Heart right ventricle (tissue), 16 donors: ENCODE measurements around the gene SH3RF3. TPM values are rescaled to one million over a fixed set of nuclear protein-coding genes. Genes with fewer than 3 reads are reported as not detected.
A peak's percentile ranks its signal among the peaks of the same experiment; 100 is the strongest.

Experiments
- ATAC-seq, 8 donors: fragments of 200-7000 bp; cut with Tn5 transposase; one replicate each; pipeline ENCODE4 v1.9.1; 2020; ENCODE audit warnings: mild to moderate bottlenecking in 8 of 8, moderate library complexity in 8 of 8, moderate number of reproducible peaks in 1 of 8
- DNase-seq, 2 donors: peaks; one replicate each; pipeline ENCODE4 v3.0.0-alpha.2; 2020
- H3K27ac ChIP-seq, 10 donors: fragments of 200-600 bp; sonication (generic) in 2 of 10; one replicate each; pipeline versions ENCODE4 v1.5.0 to v1.8.0; 2020 to 2022; ENCODE audit warnings: mild to moderate bottlenecking in 3 of 10
- H3K27me3 ChIP-seq, 7 donors: fragments of 200-600 bp; one replicate each; pipeline ENCODE4 v1.8.0; 2021 to 2022; ENCODE audit warnings: mild to moderate bottlenecking in 2 of 7
- H3K36me3 ChIP-seq, 9 donors: fragments of 200-600 bp; sonication (generic) in 1 of 9; one replicate each; pipeline versions ENCODE4 v1.5.0 to v1.8.0; 2020 to 2022; ENCODE audit warnings: mild to moderate bottlenecking in 2 of 9
- H3K4me1 ChIP-seq, 9 donors: fragments of 200-600 bp; sonication (generic) in 1 of 9; one replicate each; pipeline versions ENCODE4 v1.5.0 to v1.8.0; 2020 to 2022; ENCODE audit warnings: mild to moderate bottlenecking in 4 of 9
- H3K4me3 ChIP-seq, 10 donors: fragments of 200-600 bp; sonication (generic) in 2 of 10; one replicate each; pipeline versions ENCODE4 v1.5.0 to v1.8.0; 2020 to 2022; ENCODE audit warnings: mild to moderate bottlenecking in 7 of 10, moderate library complexity in 2 of 10
- H3K9me3 ChIP-seq, 11 donors: fragments of 200-600 bp in 10 of 11; sonication (generic) in 2 of 11; one replicate each; pipeline versions ENCODE4 v1.5.0 to v1.8.0; 2013 to 2022; ENCODE audit warnings: mild to moderate bottlenecking in 2 of 11, control low read depth in 1 of 11, moderate library complexity in 1 of 11
- CTCF ChIP-seq, 9 donors: fragments of 200-600 bp; sonication (generic) in 2 of 9; IDR thresholded peaks; one replicate each; pipeline versions ENCODE4 v1.5.0 to v1.8.0; 2021 to 2022; ENCODE audit warnings: antibody characterized with exemption in 9 of 9, mild to moderate bottlenecking in 5 of 9, moderate library complexity in 1 of 9
- WGBS, 2 donors: extraction: QIAGEN DNeasy Blood & Tissue Kit; methylation state at CpG; one replicate each; pipeline ENCODE4 v1.1.7; 2013; ENCODE audit warnings: inconsistent platforms in 1 of 2; 5-methylcytosine and 5-hydroxymethylcytosine counted together
- intact Hi-C, 10 donors: fragments of 100-400 bp; cut with DNase I; formaldehyde crosslinking; loops; one replicate each; pipeline versions ENCODE4 v1.11.1 to v1.14.2; 2022
- polyA plus RNA-seq, 2 donors: library from polyadenylated mRNA; stranded (reverse); fragments of 200-250 nt; gene quantifications; one replicate each; pipeline ENCODE4 v1.2.3, GENCODE V29; 2013
- total RNA-seq, 10 donors: library from RNA; stranded (reverse); fragmentation: NEBNext Ultra II Directional in 3 of 10; extraction: Animal tissue kit (Norgen Biotek cat#: 25700) in 3 of 10; gene quantifications; one replicate each; pipeline versions ENCODE4 v1.2.1 to v1.2.4, GENCODE V29; 2021 to 2023
- donor health status: Arrhythmogenic right ventricular cardiomyopathy.
- donor health status: ischemic (EF 13 %, LVEDD 7.1; RV severe dilation, severe dysfunction).
- donor health status: healthy with polysubstance abuse.
- donor health status: DM: no; HTN: yes; CAD: no.
- donor health status: DM: no; HTN: no; CAD: no.
- donor health status: ischemic (EF 25% LVEDD 6.9; RV normal size, moderate dysfunction).
- donor health status: ischemic (EF 25% LVEDD 5.7; RV mildly dilated, moderate dysfunction).
- donor health status: healthy.
- donor health status: DM: yes; HTN: yes; CAD: no.
- donor health status: Ischemic cardiomyopathy.
- donor health status: ischemic (EF 35%, LVEDD 5.7; RV mildly dilated, moderate dysfunction).
- donor health status: nonischemic (EF 11% LVEDD 7.7; RV severe dilation, severe dysfunction).
- donor health status: DM: yes; HTN: yes; CAD: no.
- donor health status: PGD.
- donor health status: ischemic (EF 29% LVEDD 5.4; RV normal size, mild dysfunction).
- donor health status: nonischemic (EF 23%, LVEDD 6.1; RV moderate dilation, normal function).

Gene SH3RF3
- total and polyA plus RNA-seq, 12 donors: 5.0 to 11.5 (median 8.6) TPM

- no peak for DNase-seq
- Histone ChIP-seq H3K27ac (no peak overlapping the region), H3K4me1 (peaks cover 17 to 58% (median 28%) of the 10 kb centered on the region in 9 donors), H3K27me3 (no peaks in the 10 kb centered on the region), H3K36me3 (no peaks in the 10 kb centered on the region), H3K9me3 (no peaks in the 10 kb centered on the region), H3K4me3 (no peak overlapping the region)
- no peak for TF ChIP-seq CTCF (IDR thresholded peaks at IDR 0.05)
- 90 to 93% methylated on average over 7 of the region's 7 CpGs for WGBS, 2 donors
- intact Hi-C loops: loop anchor here in 2 of 10 donors (5.0 kb wide), 2 partner anchors 42 to 47 kb away; no protein-coding TSS in a partner anchor
- ATAC-seq: no peak
These were observed 250.5 kb downstream of the SH3RF3 start for GRCh38 chr2:109379507-109379906.

- H3K4me1 ChIP-seq: peaks cover 17 to 61% (median 30%) of the 10 kb centered on the region in 9 donors
- no peak overlapping the region for H3K4me3 ChIP-seq
- no peaks in the 10 kb centered on the region for H3K27me3 ChIP-seq
- ATAC-seq (no peak), DNase-seq (no peak)
- no peak for TF ChIP-seq CTCF (IDR thresholded peaks at IDR 0.05)
- intact Hi-C loops: loop anchor here in 3 of 10 donors (5.0 to 10.0 kb wide), 5 partner anchors 33 to 256 kb away; partner anchors contain the start of gene SH3RF3 (in 2 of the 3)
- 90 to 95% methylated on average over 12 of the region's 12 CpGs for WGBS, 2 donors
- H3K27ac ChIP-seq: no peak overlapping the region
- no peaks in the 10 kb centered on the region for H3K36me3 ChIP-seq
- H3K9me3 ChIP-seq: no peaks in the 10 kb centered on the region
These were observed 251.7 kb downstream of the SH3RF3 start for GRCh38 chr2:109380502-109381326.

- ATAC-seq (no peak), DNase-seq (no peak)
- intact Hi-C loops: loop anchor here in 3 of 10 donors (5.0 to 10.0 kb wide), 5 partner anchors 34 to 257 kb away; partner anchors contain the start of gene SH3RF3 (in 2 of the 3)
- 96 to 97% methylated on average over 13 of the region's 13 CpGs for WGBS, 2 donors
- H3K27me3 ChIP-seq: no peaks in the 10 kb centered on the region
- no peaks in the 10 kb centered on the region for H3K9me3 ChIP-seq
- no peaks in the 10 kb centered on the region for H3K36me3 ChIP-seq
- no peak for TF ChIP-seq CTCF (IDR thresholded peaks at IDR 0.05)
- H3K4me1 ChIP-seq: peaks cover 17 to 54% (median 30%) of the 10 kb centered on the region in 9 donors
- H3K4me3 ChIP-seq: no peak overlapping the region
- H3K27ac ChIP-seq: no peak overlapping the region
These were observed 252.4 kb downstream of the SH3RF3 start for GRCh38 chr2:109381327-109381820.

- peak in 3 of 8 donors; percentile 3 to 22 (median 12) for ATAC-seq
- H3K27ac ChIP-seq: peak overlapping the region in 5 of 10 donors; percentile 21 to 56 (median 41)
- TF ChIP-seq CTCF (IDR thresholded peaks at IDR 0.05): no peak
- H3K4me3 ChIP-seq: no peak overlapping the region
- DNase-seq: no peak
- no peaks in the 10 kb centered on the region for H3K36me3 ChIP-seq
- intact Hi-C loops: loop anchor here in 3 of 10 donors (5.0 to 10.0 kb wide), 5 partner anchors 35 to 258 kb away; partner anchors contain the start of gene SH3RF3 (in 2 of the 3)
- H3K27me3 ChIP-seq: no peaks in the 10 kb centered on the region
- peaks cover 17 to 52% (median 30%) of the 10 kb centered on the region in 9 donors for H3K4me1 ChIP-seq
- 66 to 69% methylated on average over 9 of the region's 9 CpGs for WGBS, 2 donors
- H3K9me3 ChIP-seq: no peaks in the 10 kb centered on the region
These were observed 253.4 kb downstream of the SH3RF3 start for GRCh38 chr2:109382226-109382895.
